KOPT-K1 (cell line): ENCODE data around the gene SLC24A3.

Experiments
- H3K27ac ChIP-seq: fragments of 200-600 bp; sonication (generic); 2 replicates; pipeline ENCODE4 v1.5.1; 2016; ENCODE audit warnings: antibody characterized with exemption, mild to moderate bottlenecking, low read depth, low read length; ENCODE audit not compliant: poor library complexity, severe bottlenecking
- H3K36me3 ChIP-seq: fragments of 200-600 bp; sonication (generic); 2 replicates; pipeline ENCODE4 v1.5.1; 2017; ENCODE audit warnings: antibody characterized with exemption, mild to moderate bottlenecking, low read length, moderate library complexity; ENCODE audit not compliant: insufficient read depth
- H3K9me3 ChIP-seq: fragments of 200-600 bp; sonication (generic); 2 replicates; pipeline ENCODE4 v1.5.1; 2017; ENCODE audit warnings: antibody characterized with exemption, low read length, mild to moderate bottlenecking; ENCODE audit not compliant: insufficient read depth, poor library complexity, severe bottlenecking

SLC24A3 gene

DNA sequence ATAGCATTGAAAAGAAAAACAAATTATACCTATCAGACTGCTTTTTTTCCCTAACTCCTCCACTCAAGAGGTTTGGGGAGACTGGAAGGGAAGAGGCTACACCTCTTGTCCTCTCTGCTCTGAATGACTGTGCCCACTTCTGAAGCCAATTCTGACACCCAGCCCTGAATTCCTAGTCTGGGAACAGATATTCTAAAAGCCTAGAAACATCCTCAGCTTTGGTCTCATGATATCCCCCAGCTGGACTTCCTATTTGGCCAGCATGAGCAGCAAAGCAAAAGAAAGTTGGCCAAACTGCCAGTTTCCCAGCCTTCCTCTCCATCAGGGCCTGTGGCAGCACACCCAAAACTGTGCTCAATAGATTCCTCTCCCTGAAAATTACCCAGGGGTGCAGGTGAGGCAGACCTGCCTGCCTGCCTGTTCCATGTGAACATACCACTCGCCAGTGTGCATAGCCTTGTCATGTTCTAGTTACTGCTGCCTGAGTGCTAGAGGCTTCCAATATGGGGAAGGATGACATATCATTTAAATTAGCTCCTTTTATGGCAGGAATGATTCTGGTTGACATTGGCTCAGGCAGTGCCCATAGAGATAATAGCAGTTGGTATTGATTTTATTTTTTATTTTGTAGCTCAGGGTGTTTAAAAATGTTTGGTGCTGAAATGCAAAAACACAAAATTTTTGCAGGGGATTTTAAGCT lies 393.5 kb downstream of the SLC24A3 start:
- no peak overlapping the region for H3K27ac ChIP-seq

DNA sequence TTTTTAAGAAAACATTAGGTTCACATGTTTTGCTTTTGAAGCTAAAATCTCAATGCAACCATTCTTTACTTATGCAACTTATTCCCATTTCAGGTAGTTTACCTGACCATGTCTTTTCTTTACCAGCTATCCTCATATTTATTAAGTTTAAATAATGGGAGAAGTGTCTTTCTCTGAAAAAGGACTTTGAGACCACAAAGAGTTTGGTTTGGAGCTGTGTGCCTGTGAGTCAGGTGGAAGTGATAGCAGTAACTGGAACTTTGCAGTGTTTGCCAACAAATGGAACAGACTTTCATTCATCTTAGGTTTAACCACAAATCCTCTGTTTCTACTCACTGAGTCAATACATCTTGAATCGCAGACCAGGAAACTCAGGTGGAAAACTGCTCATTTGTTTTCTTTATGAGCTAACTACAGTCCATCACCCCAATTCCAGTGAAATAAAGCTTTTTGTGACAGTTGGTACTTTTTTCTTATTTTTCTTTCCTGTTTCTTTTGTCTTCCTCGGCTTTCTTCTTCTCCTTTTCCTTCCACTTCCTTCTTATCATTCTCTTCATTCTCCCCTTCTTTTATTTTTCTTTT lies 397.3 kb downstream of the SLC24A3 start:
- H3K9me3 ChIP-seq = no peaks in the 10 kb centered on the region
- no peaks in the 10 kb centered on the region for H3K36me3 ChIP-seq
- no peak overlapping the region for H3K27ac ChIP-seq

More for the DNA sequence above, 393.5 kb downstream of the SLC24A3 start:
- Histone ChIP-seq H3K36me3 (no peaks in the 10 kb centered on the region), H3K9me3 (no peaks in the 10 kb centered on the region)

DNA sequence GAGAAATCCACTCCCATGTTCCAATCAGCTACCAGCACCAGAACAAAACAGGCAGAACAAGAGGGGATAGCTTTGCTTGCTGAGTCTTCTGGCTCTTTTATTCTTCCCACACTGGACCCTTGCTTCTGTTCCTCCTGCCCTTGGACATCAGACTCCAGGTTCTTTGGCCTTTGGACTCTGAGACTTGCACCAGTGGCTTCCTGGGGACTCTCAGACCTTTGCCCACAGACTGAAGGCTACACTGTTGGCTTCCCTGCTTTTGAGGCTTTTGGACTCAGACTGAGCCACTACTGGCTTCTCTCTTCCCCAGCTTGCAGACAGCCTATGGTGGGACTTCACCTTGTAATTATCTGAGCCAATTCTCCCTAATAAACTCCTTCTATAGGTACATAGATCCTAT lies 403.2 kb downstream of the SLC24A3 start:
- no peak overlapping the region for H3K27ac ChIP-seq
- H3K36me3 ChIP-seq = no peaks in the 10 kb centered on the region
- H3K9me3 ChIP-seq = no peaks in the 10 kb centered on the region

DNA sequence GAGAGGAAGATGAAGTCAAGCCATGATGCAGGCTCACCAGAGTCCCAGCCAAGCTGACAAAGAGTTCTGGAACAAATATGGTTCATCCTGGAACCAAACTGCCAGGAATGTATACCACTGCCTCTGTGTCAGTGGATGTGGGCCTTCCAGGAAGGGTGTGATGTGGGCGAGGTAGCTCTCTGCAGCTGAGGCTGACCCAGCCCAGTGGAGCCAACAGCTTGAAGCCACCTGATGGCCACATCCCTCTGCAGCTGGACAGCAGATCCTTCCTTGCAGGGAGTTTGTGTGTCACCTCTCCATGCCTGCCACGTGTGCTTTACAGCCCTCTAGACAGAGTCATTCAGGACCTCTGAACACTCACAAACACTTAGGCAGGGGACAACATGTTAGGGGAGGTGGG lies 403.6 kb downstream of the SLC24A3 start:
- Histone ChIP-seq H3K27ac (no peak overlapping the region), H3K36me3 (no peaks in the 10 kb centered on the region), H3K9me3 (no peaks in the 10 kb centered on the region)

DNA sequence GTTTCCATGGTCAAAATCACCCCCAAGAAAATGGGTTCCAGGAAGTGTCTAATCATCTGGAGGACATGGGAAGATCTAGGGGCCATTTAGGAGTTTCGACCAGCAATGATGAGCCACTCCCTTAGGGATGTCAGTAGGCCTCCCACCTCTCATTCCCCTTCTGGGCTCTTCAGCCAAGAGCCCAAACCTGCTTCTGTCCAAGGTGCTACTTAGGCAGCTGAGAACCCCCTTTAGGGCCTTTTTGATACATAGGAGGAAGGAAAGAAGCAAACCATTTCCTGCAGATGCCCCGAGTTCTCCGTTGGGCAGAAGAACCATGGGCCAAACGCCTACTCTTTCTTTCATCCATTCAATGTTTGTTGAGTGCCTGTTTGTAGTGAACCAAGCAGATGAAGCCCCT lies 404.2 kb downstream of the SLC24A3 start:
- Histone ChIP-seq H3K27ac (no peak overlapping the region), H3K9me3 (no peaks in the 10 kb centered on the region), H3K36me3 (no peaks in the 10 kb centered on the region)

DNA sequence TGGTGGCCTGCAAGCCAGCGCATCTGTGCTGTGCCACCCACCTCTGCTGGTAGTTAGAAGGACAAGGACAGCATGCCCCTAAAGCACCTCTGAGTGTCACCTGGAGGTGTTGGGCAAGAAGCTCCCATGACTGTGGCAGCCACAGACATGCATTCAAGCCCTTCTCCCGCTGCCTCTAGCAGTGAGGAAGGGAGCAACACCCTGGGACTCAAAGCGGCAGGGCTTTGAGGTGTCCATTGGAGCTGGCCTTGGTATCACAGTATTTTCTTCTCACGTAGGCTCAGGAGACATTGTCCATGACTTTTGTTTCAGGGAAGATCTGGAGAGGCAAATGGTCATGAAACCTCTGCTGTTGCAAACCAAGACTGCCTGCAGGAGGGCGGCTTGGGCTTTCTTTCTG lies 404.8 kb downstream of the SLC24A3 start:
- H3K36me3 ChIP-seq = no peaks in the 10 kb centered on the region

DNA sequence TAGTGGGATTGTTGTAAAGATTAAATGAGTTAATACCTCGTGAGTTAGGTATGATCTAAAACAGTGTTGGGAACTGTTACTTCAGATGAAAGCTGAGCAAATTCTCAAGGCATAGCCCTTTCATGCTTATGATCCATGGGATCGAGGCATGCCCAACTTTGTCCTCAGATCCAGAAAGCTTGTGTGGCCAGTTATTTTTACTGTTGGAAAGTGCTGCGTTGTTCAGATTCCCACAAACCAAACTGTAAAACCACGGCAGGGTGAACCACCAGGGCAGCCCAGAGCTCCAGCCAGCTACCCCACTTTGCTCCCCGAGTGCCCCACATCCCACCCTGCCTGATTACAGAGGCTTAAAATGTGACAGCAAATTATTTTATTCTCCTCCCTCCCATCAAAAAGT lies 406.3 kb downstream of the SLC24A3 start:
- Histone ChIP-seq H3K9me3 (no peaks in the 10 kb centered on the region), H3K27ac (no peak overlapping the region), H3K36me3 (no peaks in the 10 kb centered on the region)

More for the DNA sequence above, 404.8 kb downstream of the SLC24A3 start:
- no peak overlapping the region for H3K27ac ChIP-seq
- H3K9me3 ChIP-seq = no peaks in the 10 kb centered on the region

DNA sequence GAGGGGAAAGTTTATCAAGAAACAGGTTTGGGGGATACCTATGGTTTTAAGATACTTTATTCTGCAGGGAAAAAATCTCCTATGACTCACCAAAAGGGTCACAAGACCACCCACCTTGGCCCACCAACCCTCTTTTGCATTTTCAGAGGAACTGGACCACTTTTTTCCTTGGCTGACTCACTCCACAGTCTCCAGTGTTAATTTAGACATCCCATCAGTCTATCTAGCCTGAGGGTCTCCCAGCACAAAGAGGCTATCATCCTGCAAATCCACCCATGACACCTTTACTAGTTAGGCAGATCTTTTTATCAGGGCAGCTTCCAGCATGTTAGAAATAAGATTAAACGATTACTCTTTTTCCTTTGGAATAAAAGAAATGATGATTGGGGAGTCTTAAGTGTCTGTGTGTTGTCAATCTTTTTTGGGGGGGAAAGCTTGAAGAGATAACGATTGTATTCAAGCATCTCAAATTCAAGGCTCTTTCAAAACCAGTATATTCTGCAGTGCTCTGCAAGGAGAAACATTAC lies 407.5 kb downstream of the SLC24A3 start:
- Histone ChIP-seq H3K9me3 (peaks cover 4% of the 10 kb centered on the region), H3K27ac (no peak overlapping the region), H3K36me3 (no peaks in the 10 kb centered on the region)

DNA sequence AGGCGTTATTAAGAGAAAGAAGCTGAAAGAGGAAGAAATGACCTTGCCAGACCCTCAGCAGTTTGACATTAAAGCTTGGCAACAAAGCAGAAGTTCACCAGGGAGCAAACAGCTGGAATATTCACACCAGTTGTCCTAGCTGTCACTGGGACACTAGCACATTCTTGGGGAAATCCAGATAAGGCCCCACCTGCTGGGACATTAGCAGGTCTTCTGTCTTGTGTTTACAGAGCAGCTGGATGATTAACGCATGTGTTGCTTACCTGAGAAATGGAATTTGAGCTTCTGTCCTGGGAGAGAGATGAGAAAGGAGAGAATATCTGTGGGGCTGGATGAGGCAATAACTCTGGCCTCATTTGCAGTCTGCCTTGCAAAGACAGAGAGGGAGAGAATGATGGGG lies 408.0 kb downstream of the SLC24A3 start:
- Histone ChIP-seq H3K27ac (no peak overlapping the region), H3K36me3 (no peaks in the 10 kb centered on the region), H3K9me3 (peaks cover 4% of the 10 kb centered on the region)

DNA sequence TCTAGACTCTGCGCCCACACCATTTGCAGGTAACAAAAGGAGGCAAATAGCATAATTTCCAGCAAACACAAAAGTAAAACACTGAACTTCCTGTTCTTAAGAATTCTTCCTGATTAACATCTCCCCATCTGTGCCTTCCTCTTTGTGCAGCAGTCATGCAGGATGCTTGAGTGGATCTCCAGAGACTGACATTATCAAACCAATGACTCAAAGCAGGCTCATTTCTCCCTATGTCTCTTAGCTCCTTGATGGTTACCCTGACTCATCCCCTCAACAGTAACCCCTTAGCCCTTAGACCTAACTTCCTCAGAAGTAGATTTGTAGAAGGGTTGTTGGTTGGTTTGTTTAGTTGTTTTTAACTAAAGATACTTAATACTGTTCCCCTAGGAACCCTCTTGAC lies 408.6 kb downstream of the SLC24A3 start:
- no peaks in the 10 kb centered on the region for H3K36me3 ChIP-seq
- H3K27ac ChIP-seq = no peak overlapping the region
- H3K9me3 ChIP-seq = peaks cover 4% of the 10 kb centered on the region

DNA sequence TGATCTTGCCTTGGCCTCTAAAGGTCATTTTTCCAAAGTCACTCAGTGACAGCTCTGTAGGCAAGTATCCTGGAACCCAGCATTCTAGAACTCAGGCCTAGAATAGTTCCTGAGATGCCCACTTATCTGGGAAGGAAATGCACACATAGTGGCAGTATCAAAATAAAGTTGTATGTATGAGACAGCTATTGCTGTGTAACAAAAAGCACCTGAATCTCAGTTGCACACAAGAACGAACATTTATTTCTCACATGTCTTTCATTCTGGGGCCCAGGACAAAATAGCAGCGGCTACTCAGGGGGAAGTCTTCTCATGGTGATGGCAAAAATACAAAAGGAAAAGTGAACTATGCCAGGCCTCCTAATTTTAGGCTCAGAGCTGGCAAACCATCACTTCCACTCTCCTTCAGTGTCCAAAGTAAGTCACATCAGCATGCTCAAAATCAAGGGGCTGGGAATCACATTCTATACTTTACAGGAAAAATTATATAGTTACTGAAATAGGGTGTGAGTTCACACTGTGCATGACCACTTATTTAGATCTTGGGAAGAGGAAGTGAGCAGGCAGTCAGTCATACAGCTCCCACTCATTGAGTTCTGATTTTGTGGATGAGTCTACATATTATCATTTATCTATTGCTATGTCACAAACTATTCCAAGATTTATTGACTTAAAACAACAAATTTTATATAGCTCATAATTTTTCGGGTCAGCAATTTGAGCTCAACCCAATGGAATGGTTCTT lies 412.0 kb downstream of the SLC24A3 start:
- Histone ChIP-seq H3K27ac (no peak overlapping the region), H3K36me3 (no peaks in the 10 kb centered on the region), H3K9me3 (peaks cover 4% of the 10 kb centered on the region)

DNA sequence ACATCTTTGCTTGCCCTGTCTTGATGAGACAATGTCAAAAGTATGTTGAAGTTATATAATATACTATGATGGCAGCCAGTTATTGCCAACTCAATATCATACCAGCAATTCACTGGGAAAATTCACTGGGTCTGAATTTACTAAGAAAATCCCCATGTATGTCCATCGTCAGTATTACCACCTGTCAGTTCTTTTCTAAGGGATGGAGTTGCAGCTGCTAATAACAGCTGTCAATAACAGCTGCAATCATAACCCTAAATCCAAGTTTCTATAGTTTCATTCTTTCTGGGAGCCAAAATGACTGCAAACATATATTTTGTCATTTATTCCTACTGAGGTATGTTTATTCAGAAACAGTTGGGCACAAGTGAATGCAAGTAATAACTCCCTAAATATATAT lies 413.0 kb downstream of the SLC24A3 start:
- H3K27ac ChIP-seq = no peak overlapping the region
- H3K36me3 ChIP-seq = no peaks in the 10 kb centered on the region
- H3K9me3 ChIP-seq = peaks cover 4% of the 10 kb centered on the region

DNA sequence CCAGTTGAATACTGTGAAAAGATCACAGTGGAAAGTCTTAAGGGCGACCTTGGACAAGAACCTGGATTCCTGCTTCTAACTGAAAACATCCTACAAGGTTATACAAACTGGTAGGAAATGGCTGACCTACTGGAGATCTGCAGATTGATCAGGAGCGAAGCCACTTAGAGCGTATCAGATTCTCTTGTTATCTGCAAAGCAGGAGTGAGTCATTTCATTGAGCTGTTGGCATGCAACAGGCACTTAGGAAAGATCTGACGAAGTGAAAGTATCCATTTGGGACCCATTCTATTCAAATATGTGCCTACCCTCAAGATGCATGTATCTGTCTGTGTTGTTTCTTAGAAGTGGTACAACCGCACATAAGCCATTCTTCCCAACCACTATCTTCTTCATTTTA lies 414.5 kb downstream of the SLC24A3 start:
- no peak overlapping the region for H3K27ac ChIP-seq
- no peaks in the 10 kb centered on the region for H3K36me3 ChIP-seq
- peaks cover 4% of the 10 kb centered on the region for H3K9me3 ChIP-seq

DNA sequence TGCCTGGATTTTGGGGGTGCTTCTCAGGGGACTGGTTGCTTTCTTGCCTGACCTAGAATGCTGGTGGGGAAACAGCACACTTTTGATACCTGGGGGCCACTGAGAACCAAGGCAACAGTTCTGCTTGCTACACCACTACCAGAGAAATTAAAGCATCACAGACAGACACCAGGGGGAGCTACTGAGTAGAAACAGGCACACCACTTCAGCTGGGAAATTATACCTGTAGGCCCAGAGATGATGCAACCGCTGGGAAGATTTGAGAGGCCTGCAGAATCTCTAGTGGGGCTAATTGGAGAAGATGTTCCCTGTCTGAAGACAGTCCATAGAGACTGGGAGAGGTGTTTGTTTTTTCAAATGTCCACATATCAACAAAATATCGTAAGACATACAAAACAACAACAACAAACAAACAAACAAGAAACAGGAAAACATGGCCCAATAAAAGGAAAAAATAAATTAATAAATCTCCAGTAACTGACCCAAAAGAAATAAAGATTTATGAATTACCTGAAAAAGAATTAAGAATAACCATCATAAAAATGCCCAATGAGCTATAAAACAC lies 416.2 kb downstream of the SLC24A3 start:
- Histone ChIP-seq H3K36me3 (no peaks in the 10 kb centered on the region), H3K27ac (no peak overlapping the region)

DNA sequence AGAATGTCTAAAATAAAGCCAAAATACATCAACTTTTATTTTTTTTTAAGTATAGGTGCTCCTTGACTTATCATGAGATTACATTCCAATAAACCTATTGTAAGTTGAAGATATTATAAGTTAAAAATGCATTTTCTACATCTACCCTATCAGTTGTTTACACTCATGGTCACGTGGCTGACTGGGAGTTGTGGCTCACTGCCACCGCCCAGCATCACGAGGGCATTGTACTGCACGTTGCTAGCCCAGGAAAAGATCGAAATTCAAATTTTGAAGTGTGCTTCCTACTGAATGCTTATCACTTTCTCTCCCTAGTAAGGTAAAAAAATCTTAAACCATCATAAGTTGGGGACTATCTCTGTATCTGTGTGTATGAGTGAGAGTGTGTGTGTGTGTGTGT lies 419.0 kb downstream of the SLC24A3 start:
- Histone ChIP-seq H3K27ac (no peak overlapping the region), H3K9me3 (no peaks in the 10 kb centered on the region), H3K36me3 (no peaks in the 10 kb centered on the region)

More for the DNA sequence above, 416.2 kb downstream of the SLC24A3 start:
- peaks cover 4% of the 10 kb centered on the region for H3K9me3 ChIP-seq
